Left renal pelvis (tissue), 4 donors: ENCODE data around the gene NUMA1. TPM values are rescaled to one million over a fixed set of nuclear protein-coding genes. Genes with fewer than 3 reads are reported as not detected.

ENCODE experiments used
- DNase-seq, 4 donors: peaks; one replicate each; pipeline ENCODE4 v3.0.0-alpha.2; 2013; ENCODE audit warnings: low read depth in 4 of 4, low spot score in 3 of 4
- polyA plus RNA-seq, 4 donors: library from polyadenylated mRNA; unstranded; fragments of 120-200 nt; gene quantifications; one replicate each; pipeline ENCODE4 v1.2.1, GENCODE V29; 2013; ENCODE audit not compliant: insufficient read length in 4 of 4

Gene NUMA1
- polyA plus RNA-seq, 4 donors = 232 to 325 (median 266) TPM

DNA sequence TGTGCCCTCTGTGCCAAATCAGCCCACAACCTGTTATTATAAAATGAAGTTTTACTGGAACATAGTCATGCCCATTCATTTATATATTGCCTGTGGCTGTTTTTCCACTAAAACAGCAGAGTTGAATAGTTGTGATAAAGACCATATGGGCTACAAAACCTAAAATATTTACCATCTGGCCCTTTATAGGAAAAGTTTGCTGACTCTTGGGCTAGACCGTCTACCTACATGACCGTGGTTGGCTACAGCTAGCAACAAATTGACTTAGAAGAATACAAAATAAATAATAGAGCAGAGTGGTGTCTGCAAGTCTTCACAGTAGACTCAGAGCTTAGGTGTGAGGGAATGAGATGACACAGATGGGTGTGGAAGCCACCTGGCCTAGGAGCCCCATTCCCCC, 92.8 kb downstream of the NUMA1 start:
- no peak for DNase-seq

DNA sequence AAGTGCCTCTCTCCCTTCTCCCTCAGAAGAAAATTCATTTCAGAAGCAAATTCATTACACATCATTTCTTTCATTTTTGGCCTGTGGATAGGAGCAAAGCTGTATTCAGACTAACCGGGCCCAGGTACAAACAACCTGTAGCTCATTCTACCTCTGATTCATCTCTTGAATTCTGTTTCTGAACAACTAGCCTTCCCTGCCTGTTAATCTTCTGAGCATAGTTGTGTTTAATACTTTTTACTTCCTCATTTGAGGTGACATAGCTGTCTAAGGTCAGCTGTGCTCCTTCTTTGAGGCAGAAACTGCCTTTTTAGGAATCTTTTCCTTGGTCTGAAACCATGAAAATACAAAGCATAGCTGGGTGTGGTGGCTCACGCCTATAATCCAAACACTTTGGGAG, 94.2 kb downstream of the NUMA1 start:
- no peak for DNase-seq

- no peak for DNase-seq
Measured at GRCh38 chr11:71979602-71980001, 100.7 kb downstream of the NUMA1 start.

GRCh38 chr11:71979094-71979493, 101.2 kb downstream of the NUMA1 start:
- no peak for DNase-seq

DNA sequence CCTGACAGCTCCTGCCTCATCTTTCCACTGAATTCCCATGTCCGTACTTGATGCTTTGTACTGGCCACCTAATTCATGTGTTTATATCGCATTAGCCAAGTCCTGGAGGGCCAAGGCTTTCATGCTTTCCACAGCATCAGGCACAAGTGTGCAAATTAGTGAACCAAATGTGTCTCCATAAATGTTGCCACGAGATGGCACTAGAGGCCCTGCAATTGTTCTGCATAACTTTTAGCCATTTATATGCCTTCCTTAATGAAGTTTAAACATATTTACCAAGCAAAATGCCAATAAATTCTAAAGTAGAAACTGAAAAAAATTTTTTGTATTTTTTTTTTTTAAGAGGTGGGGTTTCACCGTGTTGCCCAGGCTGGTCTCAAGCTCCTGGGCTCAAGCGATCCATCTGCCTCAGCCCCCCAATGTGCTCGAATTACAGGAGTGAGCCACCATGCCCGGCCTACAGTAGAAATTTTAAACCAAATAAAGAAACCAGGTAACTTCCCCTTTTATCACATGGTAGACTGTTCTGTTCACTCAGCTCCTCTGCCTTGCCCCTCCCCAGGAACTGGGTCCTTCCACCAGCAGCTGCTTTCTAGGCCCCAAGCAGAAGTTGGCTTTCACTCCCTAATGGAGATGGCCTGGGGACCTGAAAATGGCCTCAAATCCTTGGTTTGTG, 102.5 kb downstream of the NUMA1 start:
- peak in 2 of 4 donors; percentile 30 to 31 for DNase-seq

GRCh38 chr11:71977090-71977489, 103.3 kb downstream of the NUMA1 start:
- DNase-seq = no peak

GRCh38 chr11:71976551-71976950, 103.8 kb downstream of the NUMA1 start:
- DNase-seq = no peak

GRCh38 chr11:71971680-71972079, 108.7 kb downstream of the NUMA1 start:
- DNase-seq = no peak

DNA sequence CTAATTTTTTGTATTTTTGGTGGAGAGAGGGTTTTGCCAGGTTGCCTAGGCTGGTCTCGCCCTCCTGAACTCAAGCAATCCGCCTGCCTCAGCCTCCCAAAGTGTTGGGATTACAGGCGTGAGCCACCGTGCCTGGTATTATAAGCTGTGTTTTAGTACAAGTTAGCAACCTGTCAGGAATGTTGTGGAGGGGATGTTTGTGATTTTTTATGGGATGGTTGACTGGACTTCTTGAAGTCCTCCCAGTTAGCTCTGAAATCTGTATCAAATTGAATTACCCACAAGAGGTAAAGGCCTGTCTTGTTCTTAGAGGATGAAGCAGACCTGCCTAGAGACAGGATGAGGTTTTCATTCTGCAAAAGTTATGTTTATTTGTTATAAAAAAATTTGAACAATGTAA, 115.7 kb downstream of the NUMA1 start:
- no peak for DNase-seq

DNA sequence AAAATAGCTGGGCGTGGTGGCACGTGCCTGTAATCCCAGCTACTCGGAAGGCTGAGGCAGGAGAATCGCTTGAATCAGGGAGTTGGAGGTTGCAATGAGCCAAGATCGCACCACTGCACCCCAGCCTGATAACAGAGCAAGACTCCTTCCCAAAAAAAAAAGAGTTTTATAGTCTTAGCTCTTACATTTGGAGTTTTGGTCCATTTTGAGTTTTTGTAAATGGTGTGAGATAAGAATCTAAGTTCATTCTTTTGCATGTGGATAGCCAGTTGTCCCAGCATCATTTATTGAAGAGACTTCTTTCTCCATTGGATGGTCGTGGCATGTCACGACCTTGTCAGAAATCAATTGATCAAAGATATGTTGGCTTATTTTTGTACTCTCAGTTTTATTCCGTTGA, 116.9 kb downstream of the NUMA1 start:
- DNase-seq = no peak

DNA sequence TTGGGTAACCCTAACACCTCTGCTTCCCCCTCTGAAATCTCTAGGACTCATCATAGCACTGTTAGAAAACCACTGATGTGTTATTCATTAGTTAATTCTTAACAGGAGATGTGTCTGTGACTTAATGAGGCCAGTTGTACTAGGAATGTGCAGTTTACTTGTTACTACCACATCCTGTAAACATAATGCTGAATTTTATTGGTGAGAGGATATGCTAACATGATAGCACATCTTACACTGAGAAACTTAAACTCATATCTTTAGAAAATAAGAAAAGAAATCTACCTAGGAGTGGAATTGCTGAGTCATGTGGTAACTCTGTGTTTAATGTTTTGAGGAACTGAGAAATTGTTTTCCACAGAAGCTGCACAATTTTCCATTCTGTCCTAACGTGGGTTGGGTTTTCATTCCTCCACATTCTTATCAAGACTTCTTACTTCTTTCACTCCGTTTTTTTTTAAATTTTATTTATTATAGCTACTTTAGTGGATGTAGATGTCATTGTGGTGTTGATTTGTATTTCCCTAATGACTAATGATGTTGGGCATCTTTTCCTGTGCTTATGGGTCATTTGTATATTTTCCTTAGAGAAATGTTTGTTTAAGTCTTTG, 117.8 kb downstream of the NUMA1 start:
- no peak for DNase-seq

GRCh38 chr11:71955898-71956456, 124.4 kb downstream of the NUMA1 start:
- DNase-seq = no peak

Other genes with a start within 250 kb of the NUMA1 start
- not detected for gene DEFB108B, start 247.3 kb downstream of the NUMA1 start, polyA plus RNA-seq
- gene DEFB131B, start 202.1 kb downstream of the NUMA1 start, polyA plus RNA-seq = 1 to 10 TPM in 2 of 4 donors, not detected in 2; 1.2 to 2.6 TPM
- gene XNDC1N, start 151.9 kb downstream of the NUMA1 start, polyA plus RNA-seq = 1 to 10 TPM; 5.6 to 8.5 (median 6.5) TPM
- gene RNF121, start 151.5 kb downstream of the NUMA1 start, polyA plus RNA-seq = 10 to 100 TPM; 33.4 to 45.1 (median 41.4) TPM
- gene IL18BP, start 81.6 kb downstream of the NUMA1 start, polyA plus RNA-seq = 10 to 100 TPM in 1 of 4 donors, 1 to 10 TPM in 3; 6.7 to 13.6 (median 9.2) TPM
- gene LRRC51, start 308 bp upstream of the NUMA1 start, polyA plus RNA-seq = 10 to 100 TPM; 13.0 to 30.4 (median 23.9) TPM
- gene LAMTOR1, start 22.8 kb upstream of the NUMA1 start, polyA plus RNA-seq = 100 to 1,000 TPM in 2 of 4 donors, 10 to 100 TPM in 2; 95.8 to 125 (median 104) TPM
- gene TOMT, start 25.4 kb upstream of the NUMA1 start, polyA plus RNA-seq = not detected
- 10 to 100 TPM; 30.0 to 53.0 (median 47.6) TPM for gene ANAPC15, start 32.2 kb upstream of the NUMA1 start, polyA plus RNA-seq
- gene FOLR3, start 55.2 kb upstream of the NUMA1 start, polyA plus RNA-seq = 1 to 10 TPM in 3 of 4 donors, not detected in 1; 1.6 to 2.7 (median 2.2) TPM
- gene FOLR1, start 111.6 kb upstream of the NUMA1 start, polyA plus RNA-seq = 10 to 100 TPM; 11.1 to 54.9 (median 43.2) TPM
- 10 to 100 TPM; 10.4 to 44.4 (median 12.1) TPM for gene FOLR2, start 136.3 kb upstream of the NUMA1 start, polyA plus RNA-seq
- gene INPPL1, start 144.2 kb upstream of the NUMA1 start, polyA plus RNA-seq = 100 to 1,000 TPM; 122 to 185 (median 163) TPM
- gene PHOX2A, start 163.6 kb upstream of the NUMA1 start, polyA plus RNA-seq = under 1 TPM in 2 of 4 donors, not detected in 2; 0.34 to 0.42 TPM